ENCODE measurements around the gene MAK.

The MAK gene

DNA sequence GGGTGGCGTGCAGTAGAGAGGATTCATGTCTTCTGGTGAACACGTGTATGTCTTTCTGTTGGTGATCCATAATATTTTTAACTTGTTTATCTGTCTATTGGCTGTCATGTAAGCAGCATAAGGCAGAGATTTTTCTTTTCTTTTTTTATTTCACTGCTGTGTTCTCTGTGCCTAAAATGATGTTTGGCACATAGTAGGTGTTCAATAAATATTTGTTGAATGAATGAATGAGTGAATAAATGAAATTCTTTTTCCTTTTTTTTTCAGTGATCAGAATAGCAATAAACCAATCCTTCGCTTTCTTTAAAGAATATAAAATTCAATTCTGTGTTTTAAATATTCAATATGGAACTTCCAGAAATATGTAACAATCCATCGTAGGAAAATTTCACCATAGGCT is 30.0 kb downstream of the MAK start:
- Histone ChIP-seq H3K79me2 (ENCODE audit: low read length) (no peaks in the 10 kb centered on the region), H3K9ac (ENCODE audit: low read length) (no peak overlapping the region), H3K4me1 (ENCODE audit: low read length) (no peaks in the 10 kb centered on the region), H4K20me1 (ENCODE audit: insufficient read depth, low read length) (no peaks in the 10 kb centered on the region), H3K9me3 (replicated peaks; ENCODE audit: insufficient read depth, low read length) (no peaks in the 10 kb centered on the region), H3K4me2 (ENCODE audit: low read depth, low read length) (no peak overlapping the region), H3K27me3 (replicated peaks; ENCODE audit: insufficient read depth, low read length) (no peaks in the 10 kb centered on the region), H2AFZ (ENCODE audit: low read length) (no peak overlapping the region), H3K4me3 (ENCODE audit: low read length) (no peak overlapping the region), H3F3A (ENCODE audit: insufficient read depth, low read length) (no peaks in the 10 kb centered on the region), H3K36me3 (replicated peaks; ENCODE audit: insufficient read depth, low read length) (no peaks in the 10 kb centered on the region), H3K9me2 (replicated peaks; ENCODE audit: insufficient read depth, low read length) (no peaks in the 10 kb centered on the region), H3K27ac (ENCODE audit: low read length) (no peak overlapping the region)
- TF ChIP-seq, protein P1, sequence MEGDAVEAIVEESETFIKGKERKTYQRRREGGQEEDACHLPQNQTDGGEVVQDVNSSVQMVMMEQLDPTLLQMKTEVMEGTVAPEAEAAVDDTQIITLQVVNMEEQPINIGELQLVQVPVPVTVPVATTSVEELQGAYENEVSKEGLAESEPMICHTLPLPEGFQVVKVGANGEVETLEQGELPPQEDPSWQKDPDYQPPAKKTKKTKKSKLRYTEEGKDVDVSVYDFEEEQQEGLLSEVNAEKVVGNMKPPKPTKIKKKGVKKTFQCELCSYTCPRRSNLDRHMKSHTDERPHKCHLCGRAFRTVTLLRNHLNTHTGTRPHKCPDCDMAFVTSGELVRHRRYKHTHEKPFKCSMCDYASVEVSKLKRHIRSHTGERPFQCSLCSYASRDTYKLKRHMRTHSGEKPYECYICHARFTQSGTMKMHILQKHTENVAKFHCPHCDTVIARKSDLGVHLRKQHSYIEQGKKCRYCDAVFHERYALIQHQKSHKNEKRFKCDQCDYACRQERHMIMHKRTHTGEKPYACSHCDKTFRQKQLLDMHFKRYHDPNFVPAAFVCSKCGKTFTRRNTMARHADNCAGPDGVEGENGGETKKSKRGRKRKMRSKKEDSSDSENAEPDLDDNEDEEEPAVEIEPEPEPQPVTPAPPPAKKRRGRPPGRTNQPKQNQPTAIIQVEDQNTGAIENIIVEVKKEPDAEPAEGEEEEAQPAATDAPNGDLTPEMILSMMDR (IDR thresholded peaks at IDR 0.05; ENCODE audit: low read length), result no peak
- TF ChIP-seq EZH2phosphoT487 (IDR thresholded peaks at IDR 0.05; ENCODE audit: low read length) (no peak), EZH2 (optimal IDR thresholded peaks at IDR 0.05; ENCODE audit: low read depth, low read length) (no peak)
- no peak for DNase-seq

DNA sequence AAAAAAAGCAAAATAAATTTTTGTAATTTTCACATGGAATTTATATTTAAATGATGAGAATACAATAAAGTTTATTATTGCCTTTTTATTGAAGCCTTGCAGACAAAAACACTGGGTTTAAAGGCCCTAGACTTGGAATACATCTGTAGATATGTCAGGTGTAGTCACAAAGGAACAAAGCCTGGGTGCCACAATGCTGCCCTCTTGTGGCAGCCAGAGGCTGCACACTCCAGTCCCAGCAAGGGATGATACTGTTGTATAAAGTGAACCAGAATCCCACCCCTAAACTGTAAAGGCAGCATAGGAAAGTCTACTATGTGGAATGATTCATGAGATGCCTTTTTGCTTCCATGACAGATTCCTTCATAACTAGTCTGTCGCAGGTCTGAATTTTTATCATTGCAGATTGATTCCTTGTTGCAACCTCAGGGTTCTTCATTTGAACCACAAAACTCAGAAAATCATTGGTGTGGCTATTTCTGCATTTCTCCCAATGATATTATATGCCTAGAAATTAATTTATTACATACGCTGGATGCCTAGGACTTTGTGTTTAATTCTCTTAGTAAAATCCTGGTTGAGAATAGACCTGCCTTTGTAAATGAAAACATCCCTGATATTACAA is 37.0 kb downstream of the MAK start:
- Histone ChIP-seq H3K27me3 (replicated peaks; ENCODE audit: insufficient read depth, low read length) (no peaks in the 10 kb centered on the region), H4K20me1 (ENCODE audit: insufficient read depth, low read length) (no peaks in the 10 kb centered on the region), H3K4me3 (ENCODE audit: low read length) (no peak overlapping the region), H2AFZ (ENCODE audit: low read length) (no peak overlapping the region), H3F3A (ENCODE audit: insufficient read depth, low read length) (no peaks in the 10 kb centered on the region), H3K36me3 (replicated peaks; ENCODE audit: insufficient read depth, low read length) (no peaks in the 10 kb centered on the region), H3K9me2 (replicated peaks; ENCODE audit: insufficient read depth, low read length) (no peaks in the 10 kb centered on the region), H3K9me3 (replicated peaks; ENCODE audit: insufficient read depth, low read length) (no peaks in the 10 kb centered on the region), H3K27ac (ENCODE audit: low read length) (no peak overlapping the region), H3K9ac (ENCODE audit: low read length) (no peak overlapping the region), H3K79me2 (ENCODE audit: low read length) (no peaks in the 10 kb centered on the region), H3K4me1 (ENCODE audit: low read length) (no peaks in the 10 kb centered on the region), H3K4me2 (ENCODE audit: low read depth, low read length) (no peak overlapping the region)
- no peak for TF ChIP-seq EZH2 (optimal IDR thresholded peaks at IDR 0.05; ENCODE audit: low read depth, low read length)
- TF ChIP-seq, protein P1 (IDR thresholded peaks at IDR 0.05; ENCODE audit: low read length), result peak; percentile 97
- peak; percentile 41 for DNase-seq

- H3K27ac ChIP-seq (ENCODE audit: low read length), result no peak overlapping the region
- DNase-seq, result no peak
- TF ChIP-seq, protein P1 (IDR thresholded peaks at IDR 0.05; ENCODE audit: low read length), result no peak
- TF ChIP-seq EZH2phosphoT487 (IDR thresholded peaks at IDR 0.05; ENCODE audit: low read length) (no peak), EZH2 (optimal IDR thresholded peaks at IDR 0.05; ENCODE audit: low read depth, low read length) (no peak)
These were observed 37.5 kb downstream of the MAK start for GRCh38 chr6:10800810-10801209.

More at GRCh38 chr6:10800810-10801209, 37.5 kb downstream of the MAK start:
- Histone ChIP-seq H4K20me1 (ENCODE audit: insufficient read depth, low read length) (no peaks in the 10 kb centered on the region), H3F3A (ENCODE audit: insufficient read depth, low read length) (no peaks in the 10 kb centered on the region), H2AFZ (ENCODE audit: low read length) (no peak overlapping the region), H3K4me1 (ENCODE audit: low read length) (no peaks in the 10 kb centered on the region), H3K4me2 (ENCODE audit: low read depth, low read length) (no peak overlapping the region), H3K9me2 (replicated peaks; ENCODE audit: insufficient read depth, low read length) (no peaks in the 10 kb centered on the region), H3K9me3 (replicated peaks; ENCODE audit: insufficient read depth, low read length) (no peaks in the 10 kb centered on the region), H3K4me3 (ENCODE audit: low read length) (no peak overlapping the region), H3K79me2 (ENCODE audit: low read length) (no peaks in the 10 kb centered on the region), H3K27me3 (replicated peaks; ENCODE audit: insufficient read depth, low read length) (no peaks in the 10 kb centered on the region), H3K9ac (ENCODE audit: low read length) (no peak overlapping the region), H3K36me3 (replicated peaks; ENCODE audit: insufficient read depth, low read length) (no peaks in the 10 kb centered on the region)

Data from MM.1S (cell line).